Stimulated activated CD4-positive, alpha-beta T cell treated with anti-CD3 and anti-CD28 coated beads, TNF-alpha, amount 100 ng/mL, for 1 hour (primary cell): ENCODE results near the gene ZFP64.

Experiments
- DNase-seq, 3 donors: peaks; one replicate each; pipeline ENCODE4 v3.0.0-alpha.2; 2020; ENCODE audit warnings: low read depth in 3 of 3, low spot score in 1 of 3

Gene ZFP64

GRCh38 chr20:52105442-52106422 lies 85.8 kb downstream of the ZFP64 start:
- DNase-seq, result no peak

GRCh38 chr20:52104546-52105441 lies 86.8 kb downstream of the ZFP64 start:
- DNase-seq, result no peak

- no peak for DNase-seq
Measured at GRCh38 chr20:52103913-52104545, 87.5 kb downstream of the ZFP64 start.

GRCh38 chr20:52103335-52103912 lies 88.2 kb downstream of the ZFP64 start:
- no peak for DNase-seq

GRCh38 chr20:52102559-52102958 lies 89.0 kb downstream of the ZFP64 start:
- DNase-seq, result no peak

GRCh38 chr20:52102126-52102525 lies 89.5 kb downstream of the ZFP64 start:
- DNase-seq, result no peak
